Right lobe of liver (tissue), 6 donors: Measurements from ENCODE around the gene NRXN3. TPM values are rescaled to one million over a fixed set of nuclear protein-coding genes. Genes with fewer than 3 reads are reported as not detected.
A peak's percentile ranks its signal among the peaks of the same experiment; 100 is the strongest.

Source experiments
- ATAC-seq, 4 donors: fragments of 200-7000 bp; cut with Tn5 transposase; one replicate each; pipeline ENCODE4 v1.9.1; 2020; ENCODE audit warnings: mild to moderate bottlenecking in 4 of 4, moderate library complexity in 4 of 4
- DNase-seq, 3 donors: peaks; one replicate each; pipeline ENCODE4 v3.0.0-alpha.2; 2020
- H3K27ac ChIP-seq, 3 donors: fragments of 200-600 bp; one replicate each; pipeline ENCODE4 v1.8.0; 2022
- H3K27me3 ChIP-seq, 2 donors: fragments of 200-600 bp; one replicate each; pipeline ENCODE4 v1.8.0; 2022
- H3K36me3 ChIP-seq, 4 donors: fragments of 200-600 bp; sonication (generic) in 1 of 4; one replicate each; pipeline versions ENCODE4 v1.5.1 to v1.8.0; 2017 to 2022; ENCODE audit warnings: control low read depth in 1 of 4
- H3K4me1 ChIP-seq, 4 donors: fragments of 200-600 bp; sonication (generic) in 1 of 4; one replicate each; pipeline versions ENCODE4 v1.5.1 to v1.8.0; 2017 to 2022; ENCODE audit warnings: control low read depth in 1 of 4
- H3K4me3 ChIP-seq, 3 donors: fragments of 200-600 bp; one replicate each; pipeline ENCODE4 v1.8.0; 2022
- H3K9me3 ChIP-seq, 4 donors: fragments of 200-600 bp; sonication (generic) in 1 of 4; one replicate each; pipeline versions ENCODE4 v1.5.1 to v1.8.0; 2017 to 2022; ENCODE audit warnings: control low read depth in 1 of 4
- POLR2A ChIP-seq: fragments of 450-650 bp; IDR thresholded peaks from one replicate; pipeline ENCODE4 v1.6.1; 2017; ENCODE audit warnings: antibody characterized with exemption, mild to moderate bottlenecking
- WGBS: methylation state at CpG from one replicate; pipeline ENCODE4 v1.1.6; 2018; ENCODE audit warnings: low coverage, low lambda C conversion rate; ENCODE audit not compliant: insufficient coverage; ENCODE audit errors: missing lambda C conversion rate; 5-methylcytosine and 5-hydroxymethylcytosine counted together
- intact Hi-C, 2 donors: fragments of 100-400 bp; cut with DNase I; formaldehyde crosslinking; loops; one replicate each; pipeline versions ENCODE4 v1.11.2 to v1.14.1; 2022
- total RNA-seq, 6 experiments: library from RNA; depleted of rRNA in 2 of 6; stranded (reverse); fragments of >200 nt in 2 of 6; fragmentation: NEBNext Ultra II Directional in 3 of 6; extraction: Animal tissue kit (Norgen Biotek cat#: 25700) in 3 of 6; gene quantifications; one replicate each; pipeline versions ENCODE4 v1.1.0 to v1.2.4, GENCODE V29; 2016 to 2023
- TF ChIP-seq, protein P1 (sequence below), 4 donors: fragments of 200-600 bp in 3 of 4; fragments of 450-650 bp in 1 of 4; IDR thresholded peaks; one replicate each; pipeline versions ENCODE4 v1.5.1 to v1.8.0; 2016 to 2022; ENCODE audit warnings: antibody characterized with exemption in 4 of 4, mild to moderate bottlenecking in 2 of 4
- donor health status: DM: no; HTN: yes; CAD: no.
- donor health status: DM: no; HTN: no; CAD: no.
- donor health status: DM: no; HTN: no; CAD: no.
- donor health status: DM: no; HTN: yes; CAD: no.
- donor health status: DM: no; HTN: yes; CAD: no.

The NRXN3 gene
- total RNA-seq, 6 experiments from 2014 or later, result 0.06 to 0.51 (median 0.23) TPM; not detected in 1

- ATAC-seq (no peak), DNase-seq (no peak)
- Histone ChIP-seq H3K36me3 (no peaks in the 10 kb centered on the region), H3K9me3 (no peaks in the 10 kb centered on the region), H3K4me1 (no peaks in the 10 kb centered on the region), H3K27me3 (no peaks in the 10 kb centered on the region), H3K4me3 (no peak overlapping the region), H3K27ac (no peak overlapping the region)
- WGBS, result 77% methylated on average over 2 of the region's 3 CpGs
- TF ChIP-seq, protein P1, sequence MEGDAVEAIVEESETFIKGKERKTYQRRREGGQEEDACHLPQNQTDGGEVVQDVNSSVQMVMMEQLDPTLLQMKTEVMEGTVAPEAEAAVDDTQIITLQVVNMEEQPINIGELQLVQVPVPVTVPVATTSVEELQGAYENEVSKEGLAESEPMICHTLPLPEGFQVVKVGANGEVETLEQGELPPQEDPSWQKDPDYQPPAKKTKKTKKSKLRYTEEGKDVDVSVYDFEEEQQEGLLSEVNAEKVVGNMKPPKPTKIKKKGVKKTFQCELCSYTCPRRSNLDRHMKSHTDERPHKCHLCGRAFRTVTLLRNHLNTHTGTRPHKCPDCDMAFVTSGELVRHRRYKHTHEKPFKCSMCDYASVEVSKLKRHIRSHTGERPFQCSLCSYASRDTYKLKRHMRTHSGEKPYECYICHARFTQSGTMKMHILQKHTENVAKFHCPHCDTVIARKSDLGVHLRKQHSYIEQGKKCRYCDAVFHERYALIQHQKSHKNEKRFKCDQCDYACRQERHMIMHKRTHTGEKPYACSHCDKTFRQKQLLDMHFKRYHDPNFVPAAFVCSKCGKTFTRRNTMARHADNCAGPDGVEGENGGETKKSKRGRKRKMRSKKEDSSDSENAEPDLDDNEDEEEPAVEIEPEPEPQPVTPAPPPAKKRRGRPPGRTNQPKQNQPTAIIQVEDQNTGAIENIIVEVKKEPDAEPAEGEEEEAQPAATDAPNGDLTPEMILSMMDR (IDR thresholded peaks at IDR 0.05), result no peak
- TF ChIP-seq POLR2A, result no peak
- intact Hi-C loops, result no loop called here
Observed at GRCh38 chr14:79363291-79363690, 1193.1 kb downstream of the NRXN3 start.

DNA sequence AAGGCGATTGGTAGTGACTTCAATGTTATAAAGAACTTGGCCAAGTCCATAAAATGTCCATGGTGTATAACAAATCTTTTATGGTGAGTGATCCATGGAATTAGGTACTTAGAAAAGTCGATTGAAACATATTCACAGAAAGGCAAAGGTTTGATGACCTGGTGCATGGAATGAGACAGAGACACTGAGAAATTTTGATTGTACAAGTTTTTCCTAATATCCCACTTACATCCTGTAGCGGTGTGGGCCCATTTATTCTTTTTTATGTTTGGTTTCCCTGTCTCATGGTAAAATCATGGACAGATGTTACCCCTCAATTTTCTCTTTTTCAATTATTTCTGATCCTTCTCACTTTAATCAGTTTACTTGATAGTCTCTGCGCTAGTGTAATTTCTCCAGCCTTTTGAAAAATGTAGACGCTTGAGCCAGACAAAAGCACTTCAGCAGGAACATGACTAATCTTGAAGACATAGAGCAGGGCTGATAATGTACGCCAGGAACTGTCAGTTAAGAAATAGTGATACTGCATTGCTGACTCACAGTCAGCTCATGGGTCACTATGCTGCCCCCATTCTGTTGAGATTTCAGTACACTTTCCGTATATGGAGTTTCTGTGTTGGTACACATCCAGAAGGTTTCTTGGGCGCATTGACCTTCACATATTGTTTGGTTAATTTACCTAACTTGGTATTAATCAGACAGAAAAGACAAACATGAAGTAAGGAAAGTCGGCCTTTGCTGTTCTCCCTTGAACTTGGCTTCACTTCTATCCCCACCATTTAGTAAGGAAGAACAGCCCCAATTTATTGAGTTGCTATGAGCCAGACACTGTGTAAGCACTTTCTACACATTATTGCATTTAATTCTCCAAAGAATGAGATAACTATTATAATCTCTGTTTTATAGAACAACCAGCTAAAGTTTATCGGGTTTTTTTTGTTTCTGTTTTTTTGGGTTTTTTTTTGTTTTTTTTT, 1199.5 kb downstream of the NRXN3 start:
- Histone ChIP-seq H3K4me1 (no peaks in the 10 kb centered on the region), H3K27ac (no peak overlapping the region), H3K36me3 (no peaks in the 10 kb centered on the region), H3K4me3 (no peak overlapping the region), H3K9me3 (no peaks in the 10 kb centered on the region), H3K27me3 (no peaks in the 10 kb centered on the region)
- 68% methylated on average over 10 of the region's 10 CpGs for WGBS
- ATAC-seq (peak in 2 of 4 donors; percentile 24 to 36), DNase-seq (no peak)
- intact Hi-C loops, result no loop called here
- TF ChIP-seq POLR2A, result no peak

- Histone ChIP-seq H3K4me1 (no peaks in the 10 kb centered on the region), H3K4me3 (no peak overlapping the region), H3K9me3 (no peaks in the 10 kb centered on the region), H3K36me3 (no peaks in the 10 kb centered on the region), H3K27me3 (no peaks in the 10 kb centered on the region), H3K27ac (no peak overlapping the region)
- DNase-seq (no peak), ATAC-seq (no peak)
- 59% methylated on average over 1 of the region's 1 CpG for WGBS
- TF ChIP-seq POLR2A, result no peak
- TF ChIP-seq, protein P1 (IDR thresholded peaks at IDR 0.05), result no peak
- intact Hi-C loops, result no loop called here
Observed at GRCh38 chr14:79370969-79371368, 1200.8 kb downstream of the NRXN3 start.

DNA sequence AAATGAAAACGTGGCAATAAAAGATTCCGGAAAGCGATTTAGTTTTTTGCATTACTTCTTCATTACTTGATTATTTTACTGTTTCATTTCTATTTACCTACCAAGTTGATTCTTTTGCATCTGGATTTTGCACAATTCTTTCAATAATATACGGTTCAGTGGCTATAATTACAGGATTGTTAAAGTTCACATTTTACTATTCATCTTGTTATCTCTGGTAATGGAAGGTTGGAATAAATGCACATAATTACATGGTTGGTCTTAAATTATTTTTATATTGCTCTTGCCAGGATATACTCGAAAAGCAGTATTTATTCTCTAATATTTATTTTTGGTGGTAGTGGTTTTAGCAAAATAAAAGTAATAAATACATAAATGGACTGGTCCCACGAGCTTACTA, 1203.3 kb downstream of the NRXN3 start:
- ATAC-seq (no peak), DNase-seq (no peak)
- no peak overlapping the region for H3K27ac ChIP-seq
- H3K4me1 ChIP-seq, result no peaks in the 10 kb centered on the region
- H3K9me3 ChIP-seq, result no peaks in the 10 kb centered on the region
- no peaks in the 10 kb centered on the region for H3K36me3 ChIP-seq
- no peak overlapping the region for H3K4me3 ChIP-seq
- no peaks in the 10 kb centered on the region for H3K27me3 ChIP-seq
- no peak for TF ChIP-seq POLR2A
- TF ChIP-seq, protein P1 (IDR thresholded peaks at IDR 0.05), result no peak
- intact Hi-C loops, result no loop called here
- 47% methylated on average over 6 of the region's 6 CpGs for WGBS

DNA sequence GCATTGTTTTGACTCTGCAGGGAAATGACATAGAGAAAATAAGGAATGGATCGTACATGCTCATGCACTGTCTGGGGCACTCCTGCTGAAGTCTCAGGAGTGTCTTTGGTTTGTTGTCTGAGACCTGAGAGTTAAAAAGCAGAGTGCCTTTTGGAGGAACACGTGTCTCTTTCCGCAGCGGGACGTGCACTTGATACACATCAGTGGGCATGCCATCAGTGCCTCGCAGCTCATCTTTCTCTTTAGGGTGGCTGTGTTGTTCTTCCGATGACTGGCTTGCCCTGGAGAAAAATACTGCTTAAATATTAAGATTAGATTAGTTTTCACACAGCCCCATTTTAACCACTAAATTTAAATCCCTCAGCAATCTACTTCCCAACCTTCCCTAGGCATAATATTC, 1205.2 kb downstream of the NRXN3 start:
- Histone ChIP-seq H3K36me3 (no peaks in the 10 kb centered on the region), H3K9me3 (no peaks in the 10 kb centered on the region), H3K4me1 (no peaks in the 10 kb centered on the region), H3K27me3 (no peaks in the 10 kb centered on the region), H3K4me3 (no peak overlapping the region), H3K27ac (no peak overlapping the region)
- DNase-seq (no peak), ATAC-seq (no peak)
- no peak for TF ChIP-seq POLR2A
- TF ChIP-seq, protein P1 (IDR thresholded peaks at IDR 0.05), result no peak
- intact Hi-C loops, result no loop called here
- WGBS, result 64% methylated on average over 3 of the region's 7 CpGs
